ENCODE results near the gene CALN1.

Gene CALN1

GRCh38 chr7:72292118-72292517, 120.0 kb downstream of the CALN1 start:
- TF ChIP-seq, protein P1, sequence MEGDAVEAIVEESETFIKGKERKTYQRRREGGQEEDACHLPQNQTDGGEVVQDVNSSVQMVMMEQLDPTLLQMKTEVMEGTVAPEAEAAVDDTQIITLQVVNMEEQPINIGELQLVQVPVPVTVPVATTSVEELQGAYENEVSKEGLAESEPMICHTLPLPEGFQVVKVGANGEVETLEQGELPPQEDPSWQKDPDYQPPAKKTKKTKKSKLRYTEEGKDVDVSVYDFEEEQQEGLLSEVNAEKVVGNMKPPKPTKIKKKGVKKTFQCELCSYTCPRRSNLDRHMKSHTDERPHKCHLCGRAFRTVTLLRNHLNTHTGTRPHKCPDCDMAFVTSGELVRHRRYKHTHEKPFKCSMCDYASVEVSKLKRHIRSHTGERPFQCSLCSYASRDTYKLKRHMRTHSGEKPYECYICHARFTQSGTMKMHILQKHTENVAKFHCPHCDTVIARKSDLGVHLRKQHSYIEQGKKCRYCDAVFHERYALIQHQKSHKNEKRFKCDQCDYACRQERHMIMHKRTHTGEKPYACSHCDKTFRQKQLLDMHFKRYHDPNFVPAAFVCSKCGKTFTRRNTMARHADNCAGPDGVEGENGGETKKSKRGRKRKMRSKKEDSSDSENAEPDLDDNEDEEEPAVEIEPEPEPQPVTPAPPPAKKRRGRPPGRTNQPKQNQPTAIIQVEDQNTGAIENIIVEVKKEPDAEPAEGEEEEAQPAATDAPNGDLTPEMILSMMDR (conservative IDR thresholded peaks at IDR 0.05) = no peak
- TF ChIP-seq ZFX (IDR thresholded peaks at IDR 0.05) = no peak
- H3K27ac ChIP-seq = no peak overlapping the region

DNA sequence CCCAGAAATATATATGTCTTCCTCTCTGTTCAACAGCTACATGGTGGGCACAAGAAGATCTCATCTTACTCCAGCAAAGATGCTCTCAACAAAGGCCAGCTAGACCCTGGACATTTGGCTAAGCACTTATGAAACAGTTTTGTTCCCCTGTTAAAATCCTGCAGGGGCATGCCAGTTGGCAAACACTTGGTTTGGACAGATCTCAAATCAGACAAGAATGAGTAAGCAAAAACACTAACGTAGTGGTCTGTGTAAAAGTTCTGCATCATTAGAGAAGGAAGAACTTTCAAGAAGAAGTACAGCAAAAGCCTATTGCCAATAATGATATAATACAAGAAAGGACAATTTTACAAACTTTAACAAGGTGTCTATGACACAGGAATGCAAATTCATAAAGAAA, 125.6 kb downstream of the CALN1 start:
- TF ChIP-seq, protein P1 (conservative IDR thresholded peaks at IDR 0.05) = no peak
- TF ChIP-seq ZFX (IDR thresholded peaks at IDR 0.05) = no peak
- H3K27ac ChIP-seq = no peak overlapping the region

GRCh38 chr7:72283309-72283708, 128.8 kb downstream of the CALN1 start:
- TF ChIP-seq ZFX (IDR thresholded peaks at IDR 0.05) = no peak
- TF ChIP-seq, protein P1 (conservative IDR thresholded peaks at IDR 0.05) = no peak
- H3K27ac ChIP-seq = no peak overlapping the region

DNA sequence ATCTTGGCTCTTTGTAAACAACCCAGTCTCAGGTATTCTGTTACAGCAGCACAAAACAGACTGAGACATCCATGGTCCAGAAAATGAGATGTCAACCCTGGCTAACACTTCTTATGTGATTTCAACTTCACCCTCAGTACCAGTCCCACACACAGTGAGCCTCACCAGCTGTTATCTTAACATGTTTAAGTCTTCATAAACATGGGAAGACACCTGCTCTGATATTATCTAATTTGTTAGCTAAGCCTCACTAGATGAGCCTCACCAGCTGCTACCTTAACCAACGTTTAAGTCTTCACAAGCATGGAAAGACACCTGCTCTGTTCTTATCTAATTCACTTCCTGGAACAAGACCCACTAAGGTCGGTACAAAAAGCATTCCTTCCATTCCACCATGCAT, 130.8 kb downstream of the CALN1 start:
- TF ChIP-seq, protein P1 (conservative IDR thresholded peaks at IDR 0.05) = no peak
- no peak for TF ChIP-seq ZFX (IDR thresholded peaks at IDR 0.05)
- H3K27ac ChIP-seq = no peak overlapping the region

GRCh38 chr7:72279203-72279602, 132.9 kb downstream of the CALN1 start:
- H3K27ac ChIP-seq = no peak overlapping the region
- TF ChIP-seq, protein P1 (conservative IDR thresholded peaks at IDR 0.05) = no peak
- no peak for TF ChIP-seq ZFX (IDR thresholded peaks at IDR 0.05)

- TF ChIP-seq, protein P1 (conservative IDR thresholded peaks at IDR 0.05) = peak; percentile 8; the same call in 1 of the 2 replicates
- TF ChIP-seq ZFX (IDR thresholded peaks at IDR 0.05) = no peak
- no peak overlapping the region for H3K27ac ChIP-seq
These were observed 133.6 kb downstream of the CALN1 start for GRCh38 chr7:72278550-72278949.

DNA sequence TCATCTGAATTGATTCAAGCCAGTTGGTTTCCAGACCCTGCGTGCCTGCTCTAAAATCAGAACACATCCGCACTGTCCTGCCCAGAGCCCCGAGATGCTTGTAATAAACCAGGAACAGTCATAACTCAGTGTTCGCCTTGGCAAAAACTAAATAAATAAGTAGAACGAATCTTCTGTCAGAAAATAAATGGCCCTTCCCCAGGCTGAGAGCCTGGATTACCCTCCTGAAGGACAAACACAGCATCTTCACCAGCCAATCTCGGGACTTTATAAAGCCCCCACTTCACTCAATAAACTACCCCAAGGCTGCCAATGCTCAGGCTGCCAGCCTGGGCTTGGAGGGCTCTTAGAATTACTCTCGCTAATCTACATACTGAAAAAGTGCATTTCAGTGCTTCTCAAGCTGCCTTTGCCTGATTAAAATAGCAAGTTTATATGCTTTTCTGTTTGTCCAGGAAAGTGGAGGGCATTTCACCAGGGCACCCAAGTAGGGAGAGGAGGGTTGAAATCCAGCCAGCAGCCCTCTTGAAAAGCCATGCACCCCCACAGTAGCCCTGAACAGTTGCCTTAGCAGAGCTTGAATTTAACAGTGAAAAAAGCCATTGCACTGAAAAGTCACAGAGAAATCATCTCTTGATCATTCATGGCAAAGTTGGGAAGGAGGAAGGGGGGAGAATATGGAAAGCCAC, 136.6 kb downstream of the CALN1 start:
- no peak overlapping the region for H3K27ac ChIP-seq
- no peak for TF ChIP-seq ZFX (IDR thresholded peaks at IDR 0.05)
- TF ChIP-seq, protein P1 (conservative IDR thresholded peaks at IDR 0.05) = no peak
